Epithelial cell of esophagus (primary cell): ENCODE measurements around the gene PATZ1.

Source experiments
- DNase-seq: peaks from one replicate; pipeline ENCODE4 v3.0.0; 2010; ENCODE audit warnings: low read depth
- H3K4me3 ChIP-seq: 2 replicates; pipeline ENCODE4 v1.5.1; 2011; ENCODE audit warnings: mild to moderate bottlenecking, low read length, control low read depth
- CTCF ChIP-seq: IDR thresholded peaks from 2 replicates; pipeline ENCODE4 v1.5.1; 2011; ENCODE audit warnings: low read depth, mild to moderate bottlenecking, low read length, control low read depth, inconsistent platforms; ENCODE audit not compliant: insufficient read depth; ENCODE audit errors: missing control alignments

PATZ1 gene

DNA sequence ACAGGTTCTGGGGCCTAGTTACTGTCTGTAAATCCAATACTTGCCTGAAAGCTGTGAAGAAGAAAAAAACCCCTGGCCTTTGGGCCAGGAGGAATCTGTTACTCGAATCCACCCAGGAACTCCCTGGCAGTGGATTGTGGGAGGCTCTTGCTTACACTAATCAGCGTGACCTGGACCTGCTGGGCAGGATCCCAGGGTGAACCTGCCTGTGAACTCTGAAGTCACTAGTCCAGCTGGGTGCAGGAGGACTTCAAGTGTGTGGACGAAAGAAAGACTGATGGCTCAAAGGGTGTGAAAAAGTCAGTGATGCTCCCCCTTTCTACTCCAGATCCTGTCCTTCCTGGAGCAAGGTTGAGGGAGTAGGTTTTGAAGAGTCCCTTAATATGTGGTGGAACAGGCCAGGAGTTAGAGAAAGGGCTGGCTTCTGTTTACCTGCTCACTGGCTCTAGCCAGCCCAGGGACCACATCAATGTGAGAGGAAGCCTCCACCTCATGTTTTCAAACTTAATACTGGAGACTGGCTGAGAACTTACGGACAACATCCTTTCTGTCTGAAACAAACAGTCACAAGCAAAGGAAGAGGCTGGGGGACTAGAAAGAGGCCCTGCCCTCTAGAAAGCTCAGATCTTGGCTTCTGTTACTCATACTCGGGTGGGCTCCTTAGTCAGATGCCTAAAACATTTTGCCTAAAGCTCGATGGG is 67.4 kb downstream of the PATZ1 start:
- no peak for DNase-seq
- TF ChIP-seq CTCF = no peak
- H3K4me3 ChIP-seq = no peak overlapping the region

GRCh38 chr22:31278151-31278621 is 68.0 kb downstream of the PATZ1 start:
- no peak for TF ChIP-seq CTCF
- DNase-seq = no peak
- H3K4me3 ChIP-seq = no peak overlapping the region

GRCh38 chr22:31277741-31278140 is 68.4 kb downstream of the PATZ1 start:
- DNase-seq = no peak
- H3K4me3 ChIP-seq = no peak overlapping the region
- no peak for TF ChIP-seq CTCF

GRCh38 chr22:31276426-31277167 is 69.5 kb downstream of the PATZ1 start:
- H3K4me3 ChIP-seq = no peak overlapping the region
- TF ChIP-seq CTCF = no peak
- DNase-seq = no peak
